DMS79 (cell line): ENCODE results near the gene THAP4.
"Not testable (repeated sequence)": the region's sequence is repeated elsewhere in the genome, so short reads cannot be mapped to it uniquely, and the experiment has no call there.

Experiments used
- DNase-seq: peaks from one replicate; lab custom pipeline; 2025; lab: John Stamatoyannopoulos, UW

The THAP4 gene

GRCh38 chr2:241665731-241666440, 28.9 kb upstream of the THAP4 start:
- DNase-seq = no peak

- DNase-seq = not testable (repeated sequence)
Observed at GRCh38 chr2:241662731-241663130, 25.8 kb upstream of the THAP4 start.

- no peak for DNase-seq
Observed at GRCh38 chr2:241660593-241661213, 23.7 kb upstream of the THAP4 start.

GRCh38 chr2:241659150-241659739, 22.3 kb upstream of the THAP4 start:
- DNase-seq = no peak

- no peak for DNase-seq
Observed at GRCh38 chr2:241658296-241658695, 21.3 kb upstream of the THAP4 start.

GRCh38 chr2:241657786-241658254, 20.9 kb upstream of the THAP4 start:
- DNase-seq = no peak

- no peak for DNase-seq
Observed at GRCh38 chr2:241656190-241656741, 19.3 kb upstream of the THAP4 start.

- DNase-seq = no peak
Observed at GRCh38 chr2:241655516-241656189, 18.7 kb upstream of the THAP4 start.

GRCh38 chr2:241654551-241654950, 17.6 kb upstream of the THAP4 start:
- DNase-seq = no peak

- no peak for DNase-seq
Observed at GRCh38 chr2:241653210-241653750, 16.3 kb upstream of the THAP4 start.

- no peak for DNase-seq
Observed at GRCh38 chr2:241652722-241653121, 15.8 kb upstream of the THAP4 start.

GRCh38 chr2:241652142-241652541, 15.2 kb upstream of the THAP4 start:
- DNase-seq = no peak

- DNase-seq = no peak
Observed at GRCh38 chr2:241649927-241650326, 13.0 kb upstream of the THAP4 start.

GRCh38 chr2:241649404-241649803, 12.4 kb upstream of the THAP4 start:
- DNase-seq = no peak

GRCh38 chr2:241648453-241648852, 11.5 kb upstream of the THAP4 start:
- no peak for DNase-seq

GRCh38 chr2:241645915-241646645, 9.1 kb upstream of the THAP4 start:
- DNase-seq = no peak

GRCh38 chr2:241645056-241645914, 8.3 kb upstream of the THAP4 start:
- no peak for DNase-seq

GRCh38 chr2:241641631-241642030, 4.7 kb upstream of the THAP4 start:
- DNase-seq = no peak

- DNase-seq = no peak
Observed at GRCh38 chr2:241640165-241640795, 3.3 kb upstream of the THAP4 start.

- DNase-seq = no peak
Observed at GRCh38 chr2:241639385-241639784, 2.4 kb upstream of the THAP4 start.
